HG02623 (cell line): ENCODE data around the gene ZBTB24.

ENCODE experiments used
- ATAC-seq: cut with Tn5 transposase; IDR thresholded peaks from one replicate; pipeline ENCODE4 v1.9.1; 2021; ENCODE audit warnings: moderate library complexity; ENCODE audit not compliant: unreplicated experiment

ZBTB24 gene

DNA sequence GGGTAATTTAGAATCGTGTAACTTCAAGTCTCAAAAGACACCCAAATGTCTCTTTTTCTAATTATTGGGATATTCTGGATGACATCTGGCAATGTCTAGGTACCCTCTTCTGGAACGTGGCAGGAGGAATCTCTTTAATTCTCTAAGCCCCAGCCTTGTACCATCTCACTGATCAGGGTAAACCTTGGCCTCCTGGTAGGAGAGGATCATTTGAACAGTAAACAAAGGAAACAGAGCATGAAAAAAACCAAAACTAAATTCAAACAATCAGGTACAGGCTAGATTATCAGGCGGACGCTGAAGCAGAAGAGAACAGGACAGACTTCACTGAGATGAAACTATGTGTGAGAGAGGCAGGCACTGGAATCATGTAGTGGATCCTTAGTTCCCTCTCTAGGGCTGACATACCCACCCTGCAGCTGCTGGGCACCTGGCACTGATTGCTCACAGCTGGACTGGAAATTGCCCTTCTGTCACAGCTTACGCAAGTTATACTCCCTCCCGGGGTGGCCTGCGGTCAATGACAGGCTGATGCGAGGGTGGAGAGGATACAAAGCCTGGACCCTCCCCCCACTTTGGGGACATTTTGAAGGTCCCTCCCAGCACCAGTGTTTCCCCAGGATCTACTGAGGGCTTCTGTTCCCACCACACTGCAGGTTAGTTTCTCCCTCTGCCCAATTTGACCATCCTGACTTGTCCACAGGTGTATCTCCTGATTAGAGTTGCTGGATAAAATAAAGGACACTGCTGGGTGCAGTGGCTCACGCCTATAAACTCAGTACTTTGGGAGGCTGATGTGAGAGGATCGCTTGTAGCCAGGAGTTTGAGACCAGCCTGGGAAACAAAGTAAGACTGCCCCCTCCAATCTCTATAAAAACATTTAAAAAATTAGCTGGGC lies 20.6 kb upstream of the ZBTB24 start:
- no peak for ATAC-seq

GRCh38 chr6:109498936-109499335 lies 15.9 kb upstream of the ZBTB24 start:
- ATAC-seq, result no peak

GRCh38 chr6:109498052-109498451 lies 15.0 kb upstream of the ZBTB24 start:
- ATAC-seq, result no peak

GRCh38 chr6:109496036-109496772 lies 13.2 kb upstream of the ZBTB24 start:
- ATAC-seq, result no peak

- ATAC-seq, result no peak
Measured at GRCh38 chr6:109493865-109494264, 10.8 kb upstream of the ZBTB24 start.

DNA sequence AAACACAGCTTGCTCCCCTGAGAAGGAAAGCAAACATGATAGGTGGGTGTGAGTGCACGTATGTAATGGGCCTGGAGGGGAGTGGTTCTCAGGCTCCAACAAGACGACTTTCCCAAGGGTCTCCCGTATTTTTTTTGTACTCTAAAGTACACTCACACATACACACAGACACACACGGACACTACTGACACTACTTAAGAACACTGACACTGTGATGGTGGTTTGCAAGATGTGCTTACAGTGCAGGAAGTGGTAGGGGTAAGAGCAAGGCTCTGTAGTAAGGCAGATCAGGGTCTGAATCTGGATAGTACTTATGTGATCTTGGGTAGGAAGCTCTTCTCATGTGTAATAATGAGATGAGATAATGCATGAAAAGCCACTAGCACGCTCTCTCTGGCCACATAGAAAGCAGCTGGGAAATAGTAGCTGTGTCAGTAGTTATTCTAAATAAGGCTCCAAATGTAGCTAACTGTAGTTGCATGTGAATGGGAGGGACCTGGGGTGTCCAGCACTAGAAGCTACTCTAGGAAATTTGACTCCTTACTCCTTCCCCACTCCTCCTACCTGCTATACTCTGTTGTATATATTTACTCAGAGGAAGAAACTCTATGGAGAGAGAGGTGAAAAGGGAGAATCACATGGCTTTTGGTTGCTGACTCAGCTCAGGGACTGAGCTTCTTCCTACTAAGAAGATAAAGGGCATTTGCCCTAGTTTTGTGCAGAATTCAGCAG lies 8.4 kb upstream of the ZBTB24 start:
- ATAC-seq, result no peak

DNA sequence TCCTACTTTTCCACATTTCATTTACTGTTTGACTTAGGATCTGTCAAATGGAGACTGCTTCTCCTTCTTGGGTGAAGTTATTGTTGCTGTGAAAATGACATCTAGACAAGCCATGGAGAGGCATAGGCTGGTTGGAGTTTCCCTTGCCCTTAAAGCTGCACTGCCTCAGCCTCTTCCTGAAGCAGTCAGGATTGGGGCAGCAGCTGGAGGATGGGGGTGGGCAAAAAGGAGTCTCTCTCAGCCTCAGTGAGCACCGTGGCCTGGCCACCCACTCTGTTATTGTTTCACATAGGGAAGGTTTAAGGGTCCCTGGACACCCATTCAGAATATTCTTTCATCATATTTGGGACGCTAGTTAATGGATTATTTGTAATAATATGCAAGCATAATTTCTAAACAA lies 7.7 kb upstream of the ZBTB24 start:
- ATAC-seq, result no peak

DNA sequence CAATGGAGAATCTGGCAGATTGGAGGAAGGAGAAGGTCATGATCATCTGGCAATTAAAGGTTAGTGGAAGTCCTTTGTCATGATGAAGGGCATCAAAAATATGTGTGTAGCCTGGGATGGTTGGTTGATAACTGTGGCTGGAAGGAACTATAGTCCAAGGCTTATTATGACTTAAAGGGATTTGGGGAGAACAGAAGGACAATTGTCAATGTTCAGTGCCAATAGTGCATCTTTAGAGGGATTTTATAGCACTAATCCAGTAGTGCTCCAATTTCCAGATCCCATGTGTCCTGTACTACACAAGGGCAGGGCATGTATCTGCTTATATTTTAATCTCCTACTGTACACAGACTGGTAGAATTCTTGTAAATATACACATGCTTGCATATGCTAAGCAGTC lies 5.0 kb upstream of the ZBTB24 start:
- no peak for ATAC-seq

GRCh38 chr6:109486068-109486467 lies 3.0 kb upstream of the ZBTB24 start:
- ATAC-seq, result no peak

GRCh38 chr6:109485266-109485935 lies 2.4 kb upstream of the ZBTB24 start:
- ATAC-seq, result no peak

DNA sequence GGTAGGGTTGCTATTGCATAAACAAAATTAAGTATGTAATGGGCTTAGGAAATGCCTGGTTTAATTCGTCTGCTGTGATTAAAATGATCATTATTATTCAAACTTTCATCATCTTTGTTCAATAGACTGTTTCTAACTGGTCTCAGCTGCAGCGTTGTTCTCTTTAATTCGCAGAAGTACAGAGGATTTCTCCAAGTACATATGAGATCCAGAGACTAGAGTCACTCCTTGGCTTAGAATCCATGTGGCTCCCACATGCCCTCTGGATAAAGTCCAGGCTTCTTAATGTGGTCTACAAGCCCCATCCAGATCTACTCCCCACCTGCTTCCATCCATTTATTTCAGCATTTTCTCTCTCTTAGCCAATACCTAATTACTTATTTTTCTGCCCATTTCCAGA lies 1.1 kb upstream of the ZBTB24 start:
- ATAC-seq, result no peak

DNA sequence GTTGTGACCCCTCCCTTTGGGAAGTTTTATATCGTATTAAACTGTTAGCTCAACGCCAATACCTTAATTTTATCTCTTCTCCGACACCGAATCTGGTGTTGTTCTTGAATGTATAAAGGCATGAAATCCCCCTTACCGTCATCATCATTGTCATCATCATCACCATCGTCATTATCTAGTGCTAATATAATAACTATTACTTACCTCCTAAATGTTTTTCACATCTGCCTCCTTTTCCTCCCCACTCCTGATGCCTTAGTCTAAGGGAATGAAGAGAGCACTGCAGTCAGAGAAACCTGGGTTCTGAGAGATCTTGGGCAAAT lies 677 bp upstream of the ZBTB24 start:
- no peak for ATAC-seq

DNA sequence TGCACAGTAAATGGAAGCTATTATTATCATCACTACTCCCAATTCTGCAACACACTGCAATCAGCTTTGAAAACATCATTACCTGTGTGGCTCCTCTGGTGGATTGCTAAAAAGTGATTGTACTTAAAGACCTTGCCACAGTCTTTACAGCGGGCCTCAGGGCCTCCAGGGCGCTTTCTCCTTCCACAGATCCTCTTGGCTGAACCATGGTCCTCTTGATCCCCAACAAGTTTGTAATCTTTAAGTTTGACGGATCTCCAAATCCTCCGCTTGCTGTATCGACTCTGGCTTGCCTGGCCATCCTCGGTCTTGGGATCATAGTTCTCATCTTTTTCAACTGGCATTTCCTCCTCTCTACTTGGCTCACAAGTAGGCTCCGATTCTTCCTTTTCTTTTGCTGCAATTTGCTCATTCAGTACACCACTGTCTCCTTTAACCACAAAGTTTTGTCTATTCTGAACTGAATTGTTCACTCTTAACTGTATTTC lies 2.0 kb downstream of the ZBTB24 start:
- ATAC-seq, result no peak

GRCh38 chr6:109478841-109479624 lies 4.0 kb downstream of the ZBTB24 start:
- no peak for ATAC-seq

DNA sequence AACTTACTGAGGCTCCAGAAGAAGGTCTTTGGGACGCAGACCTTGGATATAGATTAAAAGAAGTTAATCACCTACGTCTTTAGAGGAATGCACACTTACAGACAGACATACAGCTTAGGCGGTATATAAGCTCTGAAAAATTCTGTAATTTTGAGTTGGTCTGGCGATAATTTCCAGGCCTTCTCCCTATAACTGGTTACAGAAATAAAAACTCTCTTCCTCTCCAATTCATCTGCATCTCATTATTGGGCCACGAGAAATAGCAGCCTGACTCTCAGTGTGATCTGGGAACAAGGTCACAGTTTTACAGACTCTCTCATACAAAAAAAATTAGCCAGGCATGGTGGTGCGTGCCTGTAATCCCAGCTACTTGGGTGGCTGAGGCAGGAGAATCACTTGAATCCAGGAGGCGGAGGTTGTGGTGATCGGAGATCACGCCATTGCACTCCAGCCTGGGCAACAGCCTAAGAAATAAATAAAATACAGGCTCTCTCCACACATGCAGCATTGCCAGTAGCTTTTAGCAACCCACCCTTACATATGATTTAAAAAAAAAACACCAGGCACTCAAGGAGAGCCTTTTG lies 4.7 kb downstream of the ZBTB24 start:
- no peak for ATAC-seq

DNA sequence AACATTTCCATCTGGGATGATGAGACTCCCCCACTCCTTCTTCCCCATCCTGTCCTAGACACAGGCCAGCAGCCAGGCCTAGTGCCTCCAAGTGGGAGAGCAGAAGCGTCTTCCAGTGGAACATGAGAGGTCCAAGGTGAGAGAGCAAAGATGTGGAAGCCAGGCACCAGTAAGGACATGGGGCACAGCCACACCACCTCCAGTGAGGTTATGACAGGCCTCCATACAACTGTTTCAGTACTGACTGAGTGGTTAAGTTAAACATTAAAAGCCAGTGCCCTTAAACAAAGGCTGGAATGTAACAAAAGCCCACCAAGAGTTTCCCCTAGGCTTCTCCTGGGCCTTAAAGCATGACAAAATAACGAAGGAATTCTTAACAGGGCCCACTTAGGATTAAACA lies 5.3 kb downstream of the ZBTB24 start:
- peak; percentile 49 for ATAC-seq

DNA sequence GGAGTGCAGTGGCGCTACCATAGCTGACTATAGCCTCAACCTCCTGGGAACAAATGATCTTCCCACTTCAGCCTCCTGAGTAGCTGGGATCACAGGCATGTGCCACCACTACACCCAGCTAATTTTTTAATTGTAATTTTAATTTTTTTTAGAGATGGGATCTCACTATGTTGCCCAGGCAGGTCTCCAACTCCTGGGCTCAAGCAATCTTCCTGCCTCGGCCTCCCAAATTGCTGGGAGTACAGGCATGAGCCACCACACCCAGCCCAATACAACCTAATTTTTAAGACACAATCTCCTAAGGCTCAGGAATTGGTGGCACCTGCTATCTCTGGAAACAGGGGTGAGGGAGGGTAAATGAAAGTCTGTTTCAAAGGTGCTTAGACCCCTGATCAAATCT lies 5.8 kb downstream of the ZBTB24 start:
- no peak for ATAC-seq

DNA sequence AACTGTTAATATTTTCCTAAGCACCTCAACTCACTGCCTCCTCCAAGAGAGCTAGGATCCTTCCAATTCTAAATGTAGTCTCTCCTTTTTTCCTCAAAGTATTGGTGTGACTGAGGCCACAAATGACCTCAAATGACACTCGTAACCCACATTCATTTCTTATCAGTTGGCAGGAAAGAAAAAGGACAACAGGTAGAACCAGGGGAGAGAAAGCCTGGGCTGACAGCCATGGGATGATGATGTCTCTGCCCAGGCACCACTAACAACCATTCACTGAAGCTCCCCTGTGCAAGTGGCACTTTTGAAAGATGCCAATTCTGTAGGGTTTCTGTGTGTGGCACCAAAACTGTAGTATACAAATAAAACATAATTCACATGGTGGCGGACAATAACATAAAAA lies 7.4 kb downstream of the ZBTB24 start:
- no peak for ATAC-seq

- ATAC-seq, result no peak
Measured at GRCh38 chr6:109474995-109475394, 8.0 kb downstream of the ZBTB24 start.

DNA sequence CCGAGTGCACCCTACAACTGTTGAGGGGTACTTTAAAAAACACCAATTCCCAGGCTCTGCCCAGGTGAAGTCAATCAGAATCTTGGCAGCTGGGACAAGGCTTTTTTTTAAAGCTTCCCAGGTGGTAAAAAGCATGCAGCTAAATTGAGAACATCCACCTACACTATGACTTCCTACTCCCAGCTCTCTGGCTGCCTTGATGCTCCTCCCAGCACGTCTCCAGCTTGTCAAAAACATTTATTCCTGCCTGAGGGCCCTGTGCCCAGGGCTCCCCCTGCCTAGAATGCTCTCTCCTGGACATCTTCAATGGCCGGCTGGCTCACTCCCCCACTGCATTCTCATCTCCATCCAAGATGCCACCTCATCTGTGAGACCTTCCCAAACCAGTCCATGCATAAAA lies 9.9 kb downstream of the ZBTB24 start:
- ATAC-seq, result no peak
